GM12878 (cell line): ENCODE measurements around the gene PIAS2. TPM values are rescaled to one million over a fixed set of nuclear protein-coding genes. Genes with fewer than 3 reads are reported as not detected.

Experiments
- ATAC-seq: fragments of 200-7000 bp; cut with Tn5 transposase; 3 replicates; pipeline ENCODE4 v1.9.1; 2020; ENCODE audit warnings: mild to moderate bottlenecking, moderate library complexity
- BruUV-seq: library from RNA; stranded (reverse); fragments of 400-500 nt; replicated peaks from 2 replicates; lab custom pipeline; 2021; lab: Mats Ljungman, UMichigan
- CTCF ChIA-PET: fragments of 300-600 bp; sonication (Branson Sonifier 250); formaldehyde crosslinking; extraction: SDS; loops from one replicate; lab custom pipeline; 2021; ENCODE audit warnings: inconsistent platforms; lab: Yijun Ruan, JAX
- POLR2A ChIA-PET: fragments of 350-600 bp; formaldehyde crosslinking; extraction: SDS; loops from one replicate; lab custom pipeline; 2021; ENCODE audit warnings: inconsistent platforms; lab: Charles Lee
- RAD21 ChIA-PET: fragments of 300-600 bp; sonication (Branson Sonifier 250); formaldehyde crosslinking; loops from one replicate; lab custom pipeline; 2023; ENCODE audit warnings: antibody characterized with exemption; ENCODE audit not compliant: unreplicated experiment; lab: Charles Lee
- SMC1A ChIA-PET: fragments of 300-600 bp; sonication (Branson Sonifier 250); formaldehyde crosslinking; loops from one replicate; lab custom pipeline; 2023; ENCODE audit not compliant: unreplicated experiment, uncharacterized antibody; lab: Charles Lee
- DNase-seq: peaks from one replicate; pipeline ENCODE4 v3.0.0-alpha.2; 2011; ENCODE audit warnings: low read depth, low spot score
- FAIRE-seq: peaks from 3 replicates; lab custom pipeline; 2011; peaks lifted over from hg19 to GRCh38; lab: Jason Lieb, UNC
- H2AFZ ChIP-seq: 2 replicates; pipeline ENCODE4 v1.6.0; 2011; ENCODE audit warnings: low read depth, low read length, control low read depth; ENCODE audit not compliant: control insufficient read depth
- H3K27ac ChIP-seq: 2 replicates; pipeline ENCODE4 v1.5.1; 2011; ENCODE audit warnings: control low read depth; ENCODE audit not compliant: control insufficient read depth, insufficient read depth
- H3K27me3 ChIP-seq, 2 experiments: replicated peaks in 1 of 2; 2 replicates each; pipeline versions ENCODE4 v1.6.0 to v1.6.1; 2011; ENCODE audit warnings: low read length in 1 of 2; ENCODE audit not compliant: control insufficient read depth in 2 of 2, insufficient read depth in 2 of 2
- H3K36me3 ChIP-seq, 2 experiments: 2 replicates each; pipeline ENCODE4 v1.5.1; 2011; ENCODE audit warnings: low read length in 1 of 2; ENCODE audit not compliant: control insufficient read depth in 2 of 2, insufficient read depth in 2 of 2
- H3K4me1 ChIP-seq: 2 replicates; pipeline ENCODE4 v1.6.1; 2011; ENCODE audit warnings: mild to moderate bottlenecking, low read length, moderate library complexity, mixed read lengths; ENCODE audit not compliant: control insufficient read depth, insufficient read depth
- H3K4me2 ChIP-seq: 2 replicates; pipeline ENCODE4 v1.6.0; 2011; ENCODE audit warnings: control low read depth; ENCODE audit not compliant: control insufficient read depth, insufficient read depth
- H3K4me3 ChIP-seq: fragments of 200-600 bp; sonication (generic); 2 replicates; pipeline ENCODE4 v1.5.1; 2016
- H3K79me2 ChIP-seq: 2 replicates; pipeline ENCODE4 v1.6.0; 2011; ENCODE audit warnings: low read length; ENCODE audit not compliant: control insufficient read depth, insufficient read depth
- H3K9ac ChIP-seq: 2 replicates; pipeline ENCODE4 v1.8.0; 2011; ENCODE audit warnings: low read length, control low read depth, mixed read lengths; ENCODE audit not compliant: control insufficient read depth, insufficient read depth
- H3K9me3 ChIP-seq: replicated peaks from 3 replicates; pipeline ENCODE4 v1.5.1; 2011; ENCODE audit warnings: mild to moderate bottlenecking, low read length; ENCODE audit not compliant: control insufficient read depth, insufficient read depth
- H4K20me1 ChIP-seq: 2 replicates; pipeline ENCODE4 v1.6.0; 2011; ENCODE audit not compliant: control insufficient read depth, insufficient read depth
- BRCA1 ChIP-seq: IDR thresholded peaks from 2 replicates; pipeline ENCODE4 v1.6.1; 2011; ENCODE audit warnings: low read depth, low read length, improper control_type of control experiment
- EED ChIP-seq: sonication (generic); IDR thresholded peaks from 2 replicates; pipeline ENCODE4 v1.6.1; 2016; ENCODE audit warnings: antibody characterized with exemption, low read depth
- FOXK2 ChIP-seq: fragments of 450-650 bp; IDR thresholded peaks from 2 replicates; pipeline ENCODE4 v1.6.1; 2017; ENCODE audit warnings: mild to moderate bottlenecking, moderate library complexity
- GATAD2B ChIP-seq: fragments of 450-650 bp; conservative IDR thresholded peaks from 2 replicates; pipeline ENCODE4 v1.6.1; 2017; ENCODE audit warnings: low read depth, mild to moderate bottlenecking, moderate library complexity
- IRF3 ChIP-seq: fragments of 450-650 bp; IDR thresholded peaks from 2 replicates; pipeline ENCODE4 v1.6.1; 2014; ENCODE audit warnings: mild to moderate bottlenecking
- JUNB ChIP-seq: IDR thresholded peaks from 2 replicates; pipeline ENCODE4 v1.6.1; 2016; ENCODE audit warnings: antibody characterized with exemption, mild to moderate bottlenecking
- JUND ChIP-seq: IDR thresholded peaks from 2 replicates; pipeline ENCODE4 v1.6.1; 2012; ENCODE audit warnings: low read depth, mild to moderate bottlenecking, low read length, improper control_type of control experiment, moderate library complexity
- KDM1A ChIP-seq: fragments of 200-600 bp; sonication (generic); IDR thresholded peaks from 2 replicates; pipeline ENCODE4 v1.6.1; 2016; ENCODE audit warnings: borderline replicate concordance
- MTA3 ChIP-seq: IDR thresholded peaks from 2 replicates; pipeline ENCODE4 v1.6.1; 2012; ENCODE audit warnings: low read length, inconsistent platforms, borderline replicate concordance
- NFXL1 ChIP-seq: fragments of 450-650 bp; IDR thresholded peaks from 2 replicates; pipeline ENCODE4 v1.6.1; 2017; ENCODE audit warnings: antibody characterized with exemption, mild to moderate bottlenecking, borderline replicate concordance
- PAX8 ChIP-seq: fragments of 450-650 bp; IDR thresholded peaks from 2 replicates; pipeline ENCODE4 v1.6.1; 2017; ENCODE audit warnings: mild to moderate bottlenecking, moderate library complexity
- RELA ChIP-seq: fragments of 450-650 bp; IDR thresholded peaks from 2 replicates; pipeline ENCODE4 v1.8.0; 2014; ENCODE audit warnings: borderline replicate concordance; ENCODE audit not compliant: partially characterized antibody
- RUNX3 ChIP-seq: IDR thresholded peaks from 2 replicates; pipeline ENCODE4 v1.6.1; 2012; ENCODE audit warnings: low read length, inconsistent platforms
- SMAD5 ChIP-seq: IDR thresholded peaks from 2 replicates; pipeline ENCODE4 v1.6.1; 2016; ENCODE audit warnings: antibody characterized with exemption, low read depth
- TAF1 ChIP-seq: IDR thresholded peaks from 2 replicates; pipeline ENCODE4 v1.6.1; 2011; ENCODE audit warnings: mild to moderate bottlenecking, low read depth, low read length, borderline replicate concordance
- WRNIP1 ChIP-seq: IDR thresholded peaks from 2 replicates; pipeline ENCODE4 v1.6.1; 2011; ENCODE audit warnings: low read depth, low read length, improper control_type of control experiment, borderline replicate concordance
- ZBED1 ChIP-seq: IDR thresholded peaks from 2 replicates; pipeline ENCODE4 v1.6.1; 2016; ENCODE audit warnings: borderline replicate concordance
- ZNF24 ChIP-seq: fragments of 450-650 bp; IDR thresholded peaks from 2 replicates; pipeline ENCODE4 v1.6.1; 2017; ENCODE audit warnings: antibody characterized with exemption, mild to moderate bottlenecking
- WGBS: methylation state at CpG from one replicate; pipeline ENCODE4 v1.1.6; 2016; ENCODE audit warnings: low lambda C conversion rate; ENCODE audit not compliant: insufficient replicate concordance, insufficient coverage; ENCODE audit errors: missing lambda C conversion rate; 5-methylcytosine and 5-hydroxymethylcytosine counted together
- in situ Hi-C: fragments of 300-500 bp; cut with MboI; formaldehyde crosslinking; loops from 9 replicates; pipeline ENCODE4 v1.14.3; 2018; ENCODE audit warnings: mixed read lengths
- intact Hi-C: fragments of 100-400 bp; cut with micrococcal nuclease; formaldehyde crosslinking; loops from one replicate; pipeline ENCODE4 v1.14.2; 2022; ENCODE audit not compliant: unreplicated experiment
- polyA plus RNA-seq, 11 experiments: library from polyadenylated mRNA; depleted of rRNA in 4 of 11; unstranded in 6 of 11; stranded (reverse) in 5 of 11; fragments of >200 nt; fragmentation: Nextera tagmentation in 4 of 11; fragmentation: Illumina TruSeq in 1 of 11; extraction: Ambion mirVana in 4 of 11; extraction: Trizol in 1 of 11; gene quantifications; 1 replicate in 1 of 11; 2 replicates in 10 of 11; pipeline versions ENCODE4 v1.2.1 to v1.2.3, GENCODE V29; 2011 to 2016; ENCODE audit warnings: inconsistent platforms in 2 of 11, missing spikeins in 2 of 11, low read depth in 1 of 11
- total RNA-seq, 4 experiments: library from RNA; depleted of rRNA in 3 of 4; stranded (reverse); fragments of >200 nt in 3 of 4; fragmentation: Illumina TruSeq in 1 of 4; extraction: Trizol in 1 of 4; gene quantifications; 2 replicates each; pipeline versions ENCODE4 v1.2.1 to v1.2.3, GENCODE V29; 2013 to 2021

The PIAS2 gene
- total and polyA plus RNA-seq, 10 of the 15 experiments (the other 5 are each of a cell fraction or from before 2014, with no cell fraction given): 4.0 to 31.8 (median 22.4) TPM

DNA sequence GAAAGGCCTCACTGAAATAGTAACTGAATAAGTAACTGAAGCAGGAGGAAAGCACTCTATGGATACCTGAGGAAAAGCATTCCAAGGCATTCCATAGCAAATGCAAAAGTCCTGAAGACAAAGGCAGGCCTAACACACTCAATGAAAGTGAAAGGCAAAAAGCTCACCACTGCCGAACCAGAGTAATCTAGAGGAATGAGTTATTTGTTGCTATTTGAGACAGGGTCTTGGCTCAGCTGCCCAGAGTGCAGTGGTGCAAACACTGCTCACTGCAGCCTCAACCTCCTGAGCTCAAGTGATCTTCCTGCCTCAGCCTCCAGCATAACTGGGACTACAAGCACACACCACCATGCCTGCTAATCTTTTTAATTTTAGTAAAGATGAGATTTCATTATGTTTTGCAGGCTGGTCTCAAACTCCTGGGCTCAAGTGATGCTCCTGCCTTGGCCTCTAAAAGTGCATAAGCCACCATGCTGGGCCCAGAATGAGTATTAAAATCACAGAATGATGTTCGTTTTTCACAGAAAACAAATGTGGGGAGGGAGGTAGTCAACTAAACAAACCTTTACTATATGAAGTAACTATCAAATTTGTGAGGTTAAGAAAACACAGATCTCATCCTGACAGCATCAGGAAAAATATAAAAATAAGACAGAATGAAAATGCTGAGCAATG is 17.9 kb downstream of the PIAS2 start:
- H3K9ac ChIP-seq: no peak overlapping the region
- H3K9me3 ChIP-seq: no peaks in the 10 kb centered on the region; the same call in 2 of the 3 replicates
- SMC1A ChIA-PET: interaction anchor here (0.6 to 2.0 kb wide), 6 partner anchors 8 to 720 kb away, joined by 3 to 6 read pairs (median 4); no protein-coding TSS in a partner anchor
- no peaks in the 10 kb centered on the region for H3K27me3 ChIP-seq
- CTCF ChIA-PET: interaction anchor here (1.3 to 1.8 kb wide), 3 partner anchors 12 to 16 kb away, joined by 4 to 5 read pairs (median 5); no protein-coding TSS in a partner anchor
- 3% methylated on average over 2 of the region's 2 CpGs for WGBS
- H3K36me3 ChIP-seq: no peaks in the 10 kb centered on the region; a peak in 1 of 4 replicates
- in situ Hi-C loops (no loop called here), intact Hi-C loops (no loop called here)
- peak overlapping the region; percentile 60 for H3K4me2 ChIP-seq
- ATAC-seq (peak; percentile 93), DNase-seq (no peak)
- H3K4me1 ChIP-seq: peaks cover under 1% of the 10 kb centered on the region; the same call in 1 of the 2 replicates
- RAD21 ChIA-PET: interaction anchor here (1.4 kb wide), 1 partner anchor 76 kb away, joined by 3 read pairs; no protein-coding TSS in a partner anchor
- no peak overlapping the region for H2AFZ ChIP-seq
- peak; percentile 43; the same call in 1 of the 2 replicates for TF ChIP-seq EED
- TF ChIP-seq JUNB: 0 out of 2 replicates have a peak, but pooled peaks have one; percentile 14
- TF ChIP-seq RUNX3: peak; percentile 42
- no peak for TF ChIP-seq RELA
- TF ChIP-seq, all 136 proteins: peak for 3
- peak; percentile 7 for FAIRE-seq
- no TSS peak for BruUV-seq
- H4K20me1 ChIP-seq: no peaks in the 10 kb centered on the region
- peaks cover 22% of the 10 kb centered on the region for H3K79me2 ChIP-seq
- POLR2A ChIA-PET: no interaction called here
- 0 out of 2 replicates have a peak overlapping the region, but pooled peaks have one; percentile 10 for H3K27ac ChIP-seq
- H3K4me3 ChIP-seq: peak overlapping the region; percentile 5; the same call in 1 of the 2 replicates

DNA sequence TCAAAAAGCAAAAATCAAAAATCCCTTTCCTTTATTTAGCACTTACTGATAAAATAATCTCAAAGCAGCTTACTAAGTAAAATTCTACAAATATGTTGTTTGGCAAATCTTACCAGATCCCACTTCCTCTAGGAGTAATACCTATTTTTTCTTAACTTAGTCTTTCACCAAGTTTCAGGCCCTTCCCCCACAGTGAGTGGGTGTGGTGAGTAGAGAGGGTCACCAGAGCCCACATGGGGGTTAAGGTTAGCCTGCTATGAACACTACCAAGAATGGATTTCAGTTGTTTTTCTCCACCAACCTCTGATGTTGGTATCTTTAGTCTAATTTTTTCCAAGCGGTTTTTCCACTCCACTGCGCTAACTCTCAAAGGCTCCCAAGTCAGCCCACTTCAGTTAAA is 23.2 kb downstream of the PIAS2 start:
- Histone ChIP-seq H3K4me1 (peaks cover 32% of the 10 kb centered on the region), H3K36me3 (peaks cover 0 to 5% of the 10 kb centered on the region in 2 experiments; a peak in 2 of 4 replicates), H3K4me3 (no peak overlapping the region), H3K9me3 (peaks cover 4% of the 10 kb centered on the region; the same call in 1 of the 3 replicates), H3K4me2 (no peak overlapping the region; the same call in 1 of the 2 replicates), H3K27me3 (no peaks in the 10 kb centered on the region), H4K20me1 (no peaks in the 10 kb centered on the region), H3K9ac (no peak overlapping the region), H3K27ac (no peak overlapping the region), H3K79me2 (peaks cover 16% of the 10 kb centered on the region), H2AFZ (no peak overlapping the region)
- SMC1A ChIA-PET: interaction anchor here (0.7 to 1.3 kb wide), 3 partner anchors 13 to 810 kb away, joined by 3 to 4 read pairs (median 3); no protein-coding TSS in a partner anchor
- POLR2A ChIA-PET: interaction anchor here (0.7 to 1.3 kb wide), 3 partner anchors 12 to 34 kb away, joined by 3 to 5 read pairs (median 3); no protein-coding TSS in a partner anchor
- CTCF ChIA-PET: interaction anchor here (1.1 kb wide), 1 partner anchor 34 kb away, joined by 3 read pairs; no protein-coding TSS in a partner anchor
- no TSS peak for BruUV-seq
- DNase-seq (no peak), ATAC-seq (no peak), FAIRE-seq (no peak)
- RAD21 ChIA-PET: interaction anchor here (2.2 kb wide), 1 partner anchor 21 kb away, joined by 10 read pairs; no protein-coding TSS in a partner anchor
- in situ Hi-C loops: no loop called here
- intact Hi-C loops: no loop called here
- 100% methylated on average over 2 of the region's 2 CpGs for WGBS
- TF ChIP-seq TAF1: no peak
- TF ChIP-seq MTA3: no peak
- TF ChIP-seq JUND: no peak
- TF ChIP-seq WRNIP1: no peak
- TF ChIP-seq NFXL1: no peak
- no peak for TF ChIP-seq KDM1A
- TF ChIP-seq GATAD2B: no peak
- no peak for TF ChIP-seq BRCA1
- no peak for TF ChIP-seq SMAD5
- TF ChIP-seq FOXK2: no peak
- no peak for TF ChIP-seq ZBED1
- TF ChIP-seq IRF3: no peak
- no peak for TF ChIP-seq ZNF24
- TF ChIP-seq PAX8: no peak
